ENCODE data around the gene CHRNG.
"Not testable (repeated sequence)": the region's sequence is repeated elsewhere in the genome, so short reads cannot be mapped to it uniquely, and the experiment has no call there.

CHRNG gene

GRCh38 chr2:232545511-232546375 is 6.3 kb downstream of the CHRNG start:
- FAIRE-seq: no peak

GRCh38 chr2:232547991-232548390 is 8.5 kb downstream of the CHRNG start:
- FAIRE-seq: no peak

- no peak for FAIRE-seq
Observed at GRCh38 chr2:232549655-232550353, 10.3 kb downstream of the CHRNG start.

- no peak for FAIRE-seq
Observed at GRCh38 chr2:232550354-232551249, 11.1 kb downstream of the CHRNG start, which contains the start of the genes EIF4E2 and TIGD1. Gene EIF4E2, plus strand, starts transcription at chr2:232550689. Its CDS starts 36 bp downstream, at chr2:232550725. Gene TIGD1, minus strand, starts transcription at chr2:232550557. Its CDS starts 675 bp downstream, at chr2:232549882.

- FAIRE-seq: no peak
Observed at GRCh38 chr2:232551250-232551638, 11.8 kb downstream of the CHRNG start.

- FAIRE-seq: no peak
Observed at GRCh38 chr2:232551776-232552175, 12.3 kb downstream of the CHRNG start.

GRCh38 chr2:232556426-232556825 is 16.9 kb downstream of the CHRNG start:
- no peak for FAIRE-seq

GRCh38 chr2:232562515-232563151 is 23.1 kb downstream of the CHRNG start:
- no peak for FAIRE-seq

- no peak for FAIRE-seq
Observed at GRCh38 chr2:232563580-232563979, 24.1 kb downstream of the CHRNG start.

- FAIRE-seq: no peak
Observed at GRCh38 chr2:232567721-232568120, 28.2 kb downstream of the CHRNG start.

GRCh38 chr2:232568161-232568560 is 28.7 kb downstream of the CHRNG start:
- no peak for FAIRE-seq

- FAIRE-seq: no peak
Observed at GRCh38 chr2:232569541-232569940, 30.0 kb downstream of the CHRNG start.

GRCh38 chr2:232570481-232570880 is 31.0 kb downstream of the CHRNG start:
- not testable (repeated sequence) for FAIRE-seq

GRCh38 chr2:232571026-232571474 is 31.6 kb downstream of the CHRNG start:
- FAIRE-seq: no peak

GRCh38 chr2:232573042-232573441 is 33.5 kb downstream of the CHRNG start:
- FAIRE-seq: no peak

- FAIRE-seq: no peak
Observed at GRCh38 chr2:232573771-232574435, 34.4 kb downstream of the CHRNG start.

GRCh38 chr2:232574674-232575403 is 35.3 kb downstream of the CHRNG start:
- FAIRE-seq: no peak

GRCh38 chr2:232575404-232575746 is 35.9 kb downstream of the CHRNG start:
- FAIRE-seq: no peak

GRCh38 chr2:232576995-232577394 is 37.5 kb downstream of the CHRNG start:
- FAIRE-seq: no peak

GRCh38 chr2:232577841-232578240 is 38.3 kb downstream of the CHRNG start:
- no peak for FAIRE-seq

- FAIRE-seq: no peak
Observed at GRCh38 chr2:232578626-232579025, 39.1 kb downstream of the CHRNG start.

All from A204.1 (cell line).